Ovary (tissue), 3 donors: Measurements from ENCODE around the gene IQSEC3.

Source experiments
- CTCF ChIP-seq, 3 donors: fragments of 450-650 bp in 2 of 3; fragments of 200-600 bp in 1 of 3; IDR thresholded peaks; one replicate each; pipeline versions ENCODE4 v1.5.1 to v1.8.0; 2016 to 2022; ENCODE audit warnings: antibody characterized with exemption in 3 of 3, mild to moderate bottlenecking in 1 of 3
- EP300 ChIP-seq: sonication (generic); formaldehyde crosslinking; IDR thresholded peaks from one replicate; pipeline ENCODE4 v1.6.1; 2017; ENCODE audit warnings: antibody characterized with exemption
- donor health status: DM: no; HTN: no; CAD: no.

- TF ChIP-seq CTCF (IDR thresholded peaks at IDR 0.05) (no peak), EP300 (no peak)
Measured at GRCh38 chr12:204261-204678, 137.7 kb downstream of the IQSEC3 start.
